ENCODE data around the gene RBM24.

Gene RBM24

GRCh38 chr6:17289630-17290061 lies 8.5 kb downstream of the RBM24 start:
- no peaks in the 10 kb centered on the region for H3K9me3 ChIP-seq (ENCODE audit: insufficient read depth, low read length, severe bottlenecking)
- no peak for TF ChIP-seq CTCF (IDR thresholded peaks at IDR 0.05; ENCODE audit: borderline replicate concordance, extremely low read depth, low read length, poor library complexity, severe bottlenecking)
- TF ChIP-seq EZH2 (IDR thresholded peaks at IDR 0.05; ENCODE audit: borderline replicate concordance, low read depth, low read length, severe bottlenecking), result no peak
- no peak overlapping the region for H3K9ac ChIP-seq (ENCODE audit: low read depth, low read length)
- no peak overlapping the region for H3K4me2 ChIP-seq (ENCODE audit: insufficient read depth, low read length)
- DNase-seq (no peak), ATAC-seq (ENCODE audit: insufficient read depth, low read depth) (no peak)
- no peaks in the 10 kb centered on the region for H3K79me2 ChIP-seq (ENCODE audit: insufficient read depth, low read length)
- H3K36me3 ChIP-seq (ENCODE audit: insufficient read depth, low read length), result no peaks in the 10 kb centered on the region
- no peaks in the 10 kb centered on the region for H4K20me1 ChIP-seq (ENCODE audit: insufficient read depth, low read length)
- no peak overlapping the region for H3K4me3 ChIP-seq (ENCODE audit: low read depth in 1 of 2, low read length in 2 of 2)
- H3K4me1 ChIP-seq (ENCODE audit: insufficient read depth, low read length), result no peaks in the 10 kb centered on the region
- no peak overlapping the region for H2AFZ ChIP-seq (ENCODE audit: low read depth, low read length)
- H3K27ac ChIP-seq (ENCODE audit: low read length), result no peak overlapping the region
- H3K27me3 ChIP-seq (ENCODE audit: insufficient read depth, low read length, poor library complexity), result no peaks in the 10 kb centered on the region

DNA sequence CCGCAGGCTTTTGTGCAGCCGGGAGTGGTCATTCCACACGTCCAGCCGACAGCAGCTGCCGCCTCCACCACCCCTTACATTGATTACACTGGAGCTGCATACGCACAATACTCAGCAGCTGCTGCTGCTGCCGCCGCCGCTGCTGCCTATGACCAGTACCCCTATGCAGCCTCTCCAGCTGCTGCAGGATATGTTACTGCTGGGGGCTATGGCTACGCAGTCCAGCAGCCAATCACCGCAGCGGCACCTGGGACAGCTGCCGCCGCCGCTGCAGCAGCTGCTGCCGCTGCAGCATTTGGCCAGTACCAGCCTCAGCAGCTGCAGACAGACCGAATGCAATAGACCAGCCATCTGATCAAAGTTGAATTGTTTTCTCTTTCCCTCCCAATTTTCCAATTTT lies 10.6 kb downstream of the RBM24 start:
- Histone ChIP-seq H3K4me1 (ENCODE audit: insufficient read depth, low read length) (no peaks in the 10 kb centered on the region), H3K79me2 (ENCODE audit: insufficient read depth, low read length) (no peaks in the 10 kb centered on the region), H3K36me3 (ENCODE audit: insufficient read depth, low read length) (no peaks in the 10 kb centered on the region), H3K9me3 (ENCODE audit: insufficient read depth, low read length, severe bottlenecking) (no peaks in the 10 kb centered on the region), H3K27me3 (ENCODE audit: insufficient read depth, low read length, poor library complexity) (no peaks in the 10 kb centered on the region), H3K4me2 (ENCODE audit: insufficient read depth, low read length) (no peak overlapping the region), H3K9ac (ENCODE audit: low read depth, low read length) (no peak overlapping the region), H4K20me1 (ENCODE audit: insufficient read depth, low read length) (no peaks in the 10 kb centered on the region), H3K4me3 (ENCODE audit: low read depth in 1 of 2, low read length in 2 of 2) (no peak overlapping the region), H2AFZ (ENCODE audit: low read depth, low read length) (no peak overlapping the region), H3K27ac (ENCODE audit: low read length) (no peak overlapping the region)
- ATAC-seq (ENCODE audit: insufficient read depth, low read depth) (no peak), DNase-seq (no peak)
- no peak for TF ChIP-seq CTCF (IDR thresholded peaks at IDR 0.05; ENCODE audit: borderline replicate concordance, extremely low read depth, low read length, poor library complexity, severe bottlenecking)

GRCh38 chr6:17292600-17293133 lies 11.5 kb downstream of the RBM24 start:
- no peaks in the 10 kb centered on the region for H4K20me1 ChIP-seq (ENCODE audit: insufficient read depth, low read length)
- no peak for ATAC-seq (ENCODE audit: insufficient read depth, low read depth)
- TF ChIP-seq CTCF (IDR thresholded peaks at IDR 0.05; ENCODE audit: borderline replicate concordance, extremely low read depth, low read length, poor library complexity, severe bottlenecking) (no peak), EZH2 (IDR thresholded peaks at IDR 0.05; ENCODE audit: borderline replicate concordance, low read depth, low read length, severe bottlenecking) (no peak)
- no peak overlapping the region for H3K4me2 ChIP-seq (ENCODE audit: insufficient read depth, low read length)
- no peaks in the 10 kb centered on the region for H3K9me3 ChIP-seq (ENCODE audit: insufficient read depth, low read length, severe bottlenecking)
- DNase-seq, result no peak
- H3K27me3 ChIP-seq (ENCODE audit: insufficient read depth, low read length, poor library complexity), result no peaks in the 10 kb centered on the region
- H3K4me1 ChIP-seq (ENCODE audit: insufficient read depth, low read length), result no peaks in the 10 kb centered on the region
- H3K36me3 ChIP-seq (ENCODE audit: insufficient read depth, low read length), result no peaks in the 10 kb centered on the region
- no peak overlapping the region for H3K4me3 ChIP-seq (ENCODE audit: low read depth in 1 of 2, low read length in 2 of 2)
- no peak overlapping the region for H2AFZ ChIP-seq (ENCODE audit: low read depth, low read length)
- no peak overlapping the region for H3K9ac ChIP-seq (ENCODE audit: low read depth, low read length)
- no peak overlapping the region for H3K27ac ChIP-seq (ENCODE audit: low read length)
- no peaks in the 10 kb centered on the region for H3K79me2 ChIP-seq (ENCODE audit: insufficient read depth, low read length)

- H3K4me3 ChIP-seq (ENCODE audit: low read depth in 1 of 2, low read length in 2 of 2), result no peak overlapping the region
- H3K27ac ChIP-seq (ENCODE audit: low read length), result no peak overlapping the region
- no peak overlapping the region for H3K9ac ChIP-seq (ENCODE audit: low read depth, low read length)
- H3K9me3 ChIP-seq (ENCODE audit: insufficient read depth, low read length, severe bottlenecking), result no peaks in the 10 kb centered on the region
- H3K27me3 ChIP-seq (ENCODE audit: insufficient read depth, low read length, poor library complexity), result no peaks in the 10 kb centered on the region
- H3K4me2 ChIP-seq (ENCODE audit: insufficient read depth, low read length), result no peak overlapping the region
- ATAC-seq (ENCODE audit: insufficient read depth, low read depth) (no peak), DNase-seq (no peak)
- H3K79me2 ChIP-seq (ENCODE audit: insufficient read depth, low read length), result no peaks in the 10 kb centered on the region
- H3K36me3 ChIP-seq (ENCODE audit: insufficient read depth, low read length), result no peaks in the 10 kb centered on the region
- TF ChIP-seq CTCF (IDR thresholded peaks at IDR 0.05; ENCODE audit: borderline replicate concordance, extremely low read depth, low read length, poor library complexity, severe bottlenecking) (no peak), EZH2 (IDR thresholded peaks at IDR 0.05; ENCODE audit: borderline replicate concordance, low read depth, low read length, severe bottlenecking) (no peak)
- no peaks in the 10 kb centered on the region for H3K4me1 ChIP-seq (ENCODE audit: insufficient read depth, low read length)
- no peaks in the 10 kb centered on the region for H4K20me1 ChIP-seq (ENCODE audit: insufficient read depth, low read length)
- H2AFZ ChIP-seq (ENCODE audit: low read depth, low read length), result no peak overlapping the region
Observed at GRCh38 chr6:17293395-17293794, 12.2 kb downstream of the RBM24 start.
